ENCODE data around the gene ZSCAN21.

The ZSCAN21 gene

DNA sequence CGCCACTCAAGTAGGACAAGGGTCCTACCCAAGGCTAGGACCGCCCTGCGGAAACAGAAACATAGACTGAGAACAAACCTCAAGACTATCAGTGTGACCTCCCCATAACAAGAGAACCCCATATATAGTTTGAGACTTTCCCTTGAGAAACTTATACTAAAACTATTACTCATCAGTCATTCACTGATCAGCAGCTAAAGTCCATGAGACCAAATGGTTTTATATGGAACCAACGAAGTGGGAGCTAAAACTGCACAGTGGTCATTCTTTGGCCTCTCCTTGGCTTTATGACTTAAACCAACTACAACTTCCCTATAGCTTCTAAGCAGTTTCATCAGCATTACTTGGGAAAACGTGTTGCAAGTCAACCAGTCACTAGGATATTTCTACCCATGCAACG lies 13.7 kb upstream of the ZSCAN21 start:
- H3K4me3 ChIP-seq (ENCODE audit: low read depth, low read length), result no peak overlapping the region
- TF ChIP-seq, protein P1, sequence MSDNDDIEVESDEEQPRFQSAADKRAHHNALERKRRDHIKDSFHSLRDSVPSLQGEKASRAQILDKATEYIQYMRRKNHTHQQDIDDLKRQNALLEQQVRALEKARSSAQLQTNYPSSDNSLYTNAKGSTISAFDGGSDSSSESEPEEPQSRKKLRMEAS (IDR thresholded peaks at IDR 0.05; ENCODE audit: low read depth, low read length), result no peak
- TF ChIP-seq POLR2A (IDR thresholded peaks at IDR 0.05; ENCODE audit: extremely low read depth, insufficient read length), result no peak
- TF ChIP-seq, protein P2, sequence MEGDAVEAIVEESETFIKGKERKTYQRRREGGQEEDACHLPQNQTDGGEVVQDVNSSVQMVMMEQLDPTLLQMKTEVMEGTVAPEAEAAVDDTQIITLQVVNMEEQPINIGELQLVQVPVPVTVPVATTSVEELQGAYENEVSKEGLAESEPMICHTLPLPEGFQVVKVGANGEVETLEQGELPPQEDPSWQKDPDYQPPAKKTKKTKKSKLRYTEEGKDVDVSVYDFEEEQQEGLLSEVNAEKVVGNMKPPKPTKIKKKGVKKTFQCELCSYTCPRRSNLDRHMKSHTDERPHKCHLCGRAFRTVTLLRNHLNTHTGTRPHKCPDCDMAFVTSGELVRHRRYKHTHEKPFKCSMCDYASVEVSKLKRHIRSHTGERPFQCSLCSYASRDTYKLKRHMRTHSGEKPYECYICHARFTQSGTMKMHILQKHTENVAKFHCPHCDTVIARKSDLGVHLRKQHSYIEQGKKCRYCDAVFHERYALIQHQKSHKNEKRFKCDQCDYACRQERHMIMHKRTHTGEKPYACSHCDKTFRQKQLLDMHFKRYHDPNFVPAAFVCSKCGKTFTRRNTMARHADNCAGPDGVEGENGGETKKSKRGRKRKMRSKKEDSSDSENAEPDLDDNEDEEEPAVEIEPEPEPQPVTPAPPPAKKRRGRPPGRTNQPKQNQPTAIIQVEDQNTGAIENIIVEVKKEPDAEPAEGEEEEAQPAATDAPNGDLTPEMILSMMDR (IDR thresholded peaks at IDR 0.05; ENCODE audit: low read depth, low read length), result no peak
- TF ChIP-seq MYC (IDR thresholded peaks at IDR 0.05; ENCODE audit: low read depth, low read length), result no peak

GRCh38 chr7:100038326-100038725 lies 11.2 kb upstream of the ZSCAN21 start:
- H3K4me3 ChIP-seq (ENCODE audit: low read depth, low read length), result no peak overlapping the region
- DNase-seq (ENCODE audit: low read depth), result no peak
- TF ChIP-seq, protein P1 (IDR thresholded peaks at IDR 0.05; ENCODE audit: low read depth, low read length), result no peak
- TF ChIP-seq POLR2A (IDR thresholded peaks at IDR 0.05; ENCODE audit: extremely low read depth, insufficient read length) (no peak), MYC (IDR thresholded peaks at IDR 0.05; ENCODE audit: low read depth, low read length) (no peak)
- TF ChIP-seq, protein P2 (IDR thresholded peaks at IDR 0.05; ENCODE audit: low read depth, low read length), result no peak

More for the DNA sequence above, 13.7 kb upstream of the ZSCAN21 start:
- DNase-seq (ENCODE audit: low read depth), result no peak

GRCh38 chr7:100040575-100040974 lies 9.0 kb upstream of the ZSCAN21 start:
- TF ChIP-seq, protein P2 (IDR thresholded peaks at IDR 0.05; ENCODE audit: low read depth, low read length), result no peak
- TF ChIP-seq POLR2A (IDR thresholded peaks at IDR 0.05; ENCODE audit: extremely low read depth, insufficient read length) (no peak), MYC (IDR thresholded peaks at IDR 0.05; ENCODE audit: low read depth, low read length) (no peak)
- TF ChIP-seq, protein P1 (IDR thresholded peaks at IDR 0.05; ENCODE audit: low read depth, low read length), result no peak
- no peak overlapping the region for H3K4me3 ChIP-seq (ENCODE audit: low read depth, low read length)
- DNase-seq (ENCODE audit: low read depth), result no peak

DNA sequence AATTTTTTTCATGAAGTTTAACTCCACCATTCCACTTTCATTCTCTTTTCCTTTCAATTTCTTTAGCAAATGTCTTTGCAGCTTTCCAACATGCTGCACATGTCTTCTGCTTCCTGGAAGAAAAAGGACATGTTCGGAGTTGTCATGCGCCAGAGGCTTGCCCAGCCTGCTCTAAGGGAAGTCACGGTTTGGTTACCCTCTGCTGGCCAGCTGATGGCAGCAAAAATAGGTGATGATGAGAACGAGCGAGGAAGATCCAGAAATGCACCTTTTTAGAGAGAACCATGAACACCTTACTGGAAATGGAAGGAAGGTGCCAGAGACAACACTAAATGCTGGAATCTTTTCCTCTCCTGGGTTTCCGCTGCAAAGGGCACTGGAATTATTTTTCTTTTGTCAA lies 4.9 kb upstream of the ZSCAN21 start:
- no peak for TF ChIP-seq MYC (IDR thresholded peaks at IDR 0.05; ENCODE audit: low read depth, low read length)
- TF ChIP-seq, protein P2 (IDR thresholded peaks at IDR 0.05; ENCODE audit: low read depth, low read length), result no peak
- no peak for TF ChIP-seq POLR2A (IDR thresholded peaks at IDR 0.05; ENCODE audit: extremely low read depth, insufficient read length)
- TF ChIP-seq, protein P1 (IDR thresholded peaks at IDR 0.05; ENCODE audit: low read depth, low read length), result no peak
- DNase-seq (ENCODE audit: low read depth), result no peak
- H3K4me3 ChIP-seq (ENCODE audit: low read depth, low read length), result no peak overlapping the region

- DNase-seq (ENCODE audit: low read depth), result no peak
- no peak overlapping the region for H3K4me3 ChIP-seq (ENCODE audit: low read depth, low read length)
- TF ChIP-seq MYC (IDR thresholded peaks at IDR 0.05; ENCODE audit: low read depth, low read length), result no peak
- TF ChIP-seq, protein P1 (IDR thresholded peaks at IDR 0.05; ENCODE audit: low read depth, low read length), result no peak
These were observed 894 bp upstream of the ZSCAN21 start for GRCh38 chr7:100048680-100049079.

- H3K4me3 ChIP-seq (ENCODE audit: low read depth, low read length), result no peak overlapping the region
- no peak for DNase-seq (ENCODE audit: low read depth)
- TF ChIP-seq POLR2A (IDR thresholded peaks at IDR 0.05; ENCODE audit: extremely low read depth, insufficient read length) (no peak), MYC (IDR thresholded peaks at IDR 0.05; ENCODE audit: low read depth, low read length) (no peak)
- TF ChIP-seq, protein P1 (IDR thresholded peaks at IDR 0.05; ENCODE audit: low read depth, low read length), result no peak
- TF ChIP-seq, protein P2 (IDR thresholded peaks at IDR 0.05; ENCODE audit: low read depth, low read length), result no peak
These were observed 2.0 kb downstream of the ZSCAN21 start for GRCh38 chr7:100051611-100052010.

All from NB4 (cell line).